ENCODE data around the gene WNT3A. TPM values are rescaled to one million over a fixed set of nuclear protein-coding genes. Genes with fewer than 3 reads are reported as not detected.

Gene WNT3A
- total RNA-seq, 1 experiment from 2014 or later = 0.24 TPM

DNA sequence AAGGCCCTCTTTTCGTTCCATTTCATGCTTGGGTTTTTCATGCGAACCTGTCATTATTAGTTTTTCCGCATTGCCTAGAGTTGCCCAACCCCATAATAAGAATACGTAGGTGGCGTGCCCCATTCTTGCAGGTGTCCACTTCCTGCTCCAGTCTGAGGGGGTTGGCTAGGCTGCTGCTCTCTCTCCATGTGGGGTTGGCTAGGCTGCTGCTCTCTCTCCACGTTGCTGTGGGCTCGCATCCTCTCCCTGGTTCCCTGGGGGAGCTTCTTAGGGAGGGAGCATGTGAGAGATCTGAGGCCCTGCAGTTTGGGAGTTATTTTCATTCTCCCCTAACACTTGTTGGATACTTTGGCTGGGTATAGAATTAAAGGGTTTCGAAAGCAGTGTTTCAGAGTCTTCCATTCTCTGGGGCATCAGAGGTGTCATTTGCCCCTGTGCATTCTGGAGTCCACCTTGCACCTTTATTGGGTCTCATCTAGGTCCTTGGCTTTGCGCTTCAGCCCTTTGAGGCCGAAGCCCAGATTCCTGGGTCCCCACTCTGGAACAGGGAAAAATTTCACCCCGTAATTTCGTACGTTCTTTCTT lies 87.7 kb downstream of the WNT3A start:
- no peaks in the 10 kb centered on the region for H3K27me3 ChIP-seq (ENCODE audit: insufficient read depth, low read depth)
- no peak overlapping the region for H3K4me2 ChIP-seq
- peaks cover 2% of the 10 kb centered on the region; the same call in 1 of the 2 replicates for H3K9me3 ChIP-seq (ENCODE audit: insufficient read depth, low read depth)
- no peak overlapping the region for H3K27ac ChIP-seq
- H3K9me2 ChIP-seq (ENCODE audit: insufficient read depth) = no peaks in the 10 kb centered on the region
- peaks cover 100% of the 10 kb centered on the region for H4K20me1 ChIP-seq (ENCODE audit: insufficient read depth)
- H2AFZ ChIP-seq = no peak overlapping the region
- BruUV-seq (replicated peaks) = no TSS peak
- H3K4me3 ChIP-seq = no peak overlapping the region
- peaks cover 61% of the 10 kb centered on the region for H3K36me3 ChIP-seq (ENCODE audit: low read depth)
- peaks cover 65% of the 10 kb centered on the region for H3F3A ChIP-seq (ENCODE audit: insufficient read depth, low read depth)
- intact Hi-C loops (cut with micrococcal nuclease; ENCODE audit: unreplicated experiment) = no loop called here
- no peak for TF ChIP-seq CTCF (conservative IDR thresholded peaks at IDR 0.05)
- TF ChIP-seq EZH2 (IDR thresholded peaks at IDR 0.05; ENCODE audit: low read depth) = no peak
- peaks cover 86% of the 10 kb centered on the region for H3K79me2 ChIP-seq (ENCODE audit: low read depth)
- peaks cover 24% of the 10 kb centered on the region for H3K4me1 ChIP-seq (replicated peaks; ENCODE audit: insufficient read depth)
- no peak for DNase-seq
- POLR2A ChIA-PET (ENCODE audit: unreplicated experiment) = interaction anchor here (0.7 kb wide), 1 partner anchor 46 kb away, joined by 10 read pairs; no protein-coding TSS in a partner anchor
- CTCF ChIA-PET = no interaction called here

GRCh38 chr1:228095161-228095560 lies 88.4 kb downstream of the WNT3A start:
- TF ChIP-seq CTCF (conservative IDR thresholded peaks at IDR 0.05) (no peak), EZH2 (IDR thresholded peaks at IDR 0.05; ENCODE audit: low read depth) (no peak)
- peaks cover 61% of the 10 kb centered on the region for H3K36me3 ChIP-seq (ENCODE audit: low read depth)
- H3K79me2 ChIP-seq (ENCODE audit: low read depth) = peaks cover 79% of the 10 kb centered on the region
- peaks cover 100% of the 10 kb centered on the region for H4K20me1 ChIP-seq (ENCODE audit: insufficient read depth)
- BruUV-seq (replicated peaks) = no TSS peak
- intact Hi-C loops (cut with micrococcal nuclease; ENCODE audit: unreplicated experiment) = no loop called here
- peaks cover 2% of the 10 kb centered on the region; the same call in 1 of the 2 replicates for H3K9me3 ChIP-seq (ENCODE audit: insufficient read depth, low read depth)
- peaks cover 24% of the 10 kb centered on the region for H3K4me1 ChIP-seq (replicated peaks; ENCODE audit: insufficient read depth)
- H2AFZ ChIP-seq = no peak overlapping the region
- DNase-seq = no peak
- no peak overlapping the region for H3K4me2 ChIP-seq
- H3F3A ChIP-seq (ENCODE audit: insufficient read depth, low read depth) = peaks cover 68% of the 10 kb centered on the region
- H3K9me2 ChIP-seq (ENCODE audit: insufficient read depth) = no peaks in the 10 kb centered on the region
- ChIA-PET POLR2A (ENCODE audit: unreplicated experiment) (interaction anchor here (0.7 kb wide), 1 partner anchor 46 kb away, joined by 10 read pairs; no protein-coding TSS in a partner anchor), CTCF (no interaction called here)
- no peaks in the 10 kb centered on the region for H3K27me3 ChIP-seq (ENCODE audit: insufficient read depth, low read depth)
- no peak overlapping the region for H3K4me3 ChIP-seq
- no peak overlapping the region for H3K27ac ChIP-seq

DNA sequence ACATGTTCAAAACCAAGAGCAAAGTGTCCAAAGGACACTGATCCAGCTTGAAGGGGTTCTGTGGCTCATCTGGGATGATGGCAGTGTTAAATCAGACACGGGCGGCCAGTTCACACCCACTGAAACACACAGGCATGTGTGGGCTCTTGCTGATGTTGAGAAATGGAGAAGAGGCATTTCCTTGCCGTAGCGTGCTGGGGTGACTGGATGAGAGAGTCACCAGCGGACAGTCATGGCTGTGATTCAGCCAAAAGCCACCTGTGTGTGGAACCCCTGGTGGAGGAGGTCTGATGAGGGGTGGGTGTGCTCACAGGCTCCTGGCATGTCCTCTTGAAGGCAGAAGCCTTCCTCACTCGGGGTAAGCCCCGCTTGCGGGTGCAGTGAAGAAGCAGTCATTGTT lies 89.1 kb downstream of the WNT3A start:
- peaks cover 2% of the 10 kb centered on the region; the same call in 1 of the 2 replicates for H3K9me3 ChIP-seq (ENCODE audit: insufficient read depth, low read depth)
- peaks cover 73% of the 10 kb centered on the region for H3F3A ChIP-seq (ENCODE audit: insufficient read depth, low read depth)
- TF ChIP-seq CTCF (conservative IDR thresholded peaks at IDR 0.05) = no peak
- TF ChIP-seq EZH2 (IDR thresholded peaks at IDR 0.05; ENCODE audit: low read depth) = no peak
- no peak overlapping the region for H3K4me2 ChIP-seq
- H2AFZ ChIP-seq = no peak overlapping the region
- ChIA-PET POLR2A (ENCODE audit: unreplicated experiment) (no interaction called here), CTCF (no interaction called here)
- intact Hi-C loops (cut with micrococcal nuclease; ENCODE audit: unreplicated experiment) = no loop called here
- peaks cover 23% of the 10 kb centered on the region for H3K4me1 ChIP-seq (replicated peaks; ENCODE audit: insufficient read depth)
- no TSS peak for BruUV-seq (replicated peaks)
- no peaks in the 10 kb centered on the region for H3K9me2 ChIP-seq (ENCODE audit: insufficient read depth)
- H3K36me3 ChIP-seq (ENCODE audit: low read depth) = peaks cover 55% of the 10 kb centered on the region
- DNase-seq = no peak
- H3K79me2 ChIP-seq (ENCODE audit: low read depth) = peaks cover 71% of the 10 kb centered on the region
- no peaks in the 10 kb centered on the region for H3K27me3 ChIP-seq (ENCODE audit: insufficient read depth, low read depth)
- no peak overlapping the region for H3K4me3 ChIP-seq
- no peak overlapping the region for H3K27ac ChIP-seq
- peaks cover 95% of the 10 kb centered on the region for H4K20me1 ChIP-seq (ENCODE audit: insufficient read depth)
